ENCODE measurements around the gene NTMT2. TPM values are rescaled to one million over a fixed set of nuclear protein-coding genes. Genes with fewer than 3 reads are reported as not detected.
"Not testable (repeated sequence)": the region's sequence is repeated elsewhere in the genome, so short reads cannot be mapped to it uniquely, and the experiment has no call there.

NTMT2 gene
- total RNA-seq, 4 donors from 2014 or later, result not detected

- Histone ChIP-seq H3K4me1 (peaks cover 7 to 16% of the 10 kb centered on the region in 2 donors), H3K36me3 (no peaks in the 10 kb centered on the region), H3K4me3 (no peak overlapping the region), H3K9me3 (no peaks in the 10 kb centered on the region), H3K27me3 (no peaks in the 10 kb centered on the region), H3K27ac (no peak overlapping the region)
- no peak for TF ChIP-seq POLR2A (IDR thresholded peaks at IDR 0.05)
- no peak for TF ChIP-seq CTCF (IDR thresholded peaks at IDR 0.05 in 4 of 5, conservative IDR thresholded peaks at IDR 0.05 in 1 of 5)
- in situ Hi-C loops (cut with MboI; ENCODE audit: low sequenced_read_pairs in 4 of 4), result no loop called here
- no peak for DNase-seq
- intact Hi-C loops (cut with DNase I; ENCODE audit: low total_unique reads), result no loop called here
- no peak for ATAC-seq
Observed at GRCh38 chr1:170164103-170164763, 18.5 kb downstream of the NTMT2 start.

- no peak overlapping the region for H3K4me3 ChIP-seq
- ATAC-seq (no peak), DNase-seq (no peak)
- in situ Hi-C loops (cut with MboI; ENCODE audit: low sequenced_read_pairs in 4 of 4), result no loop called here
- intact Hi-C loops (cut with DNase I; ENCODE audit: low total_unique reads), result no loop called here
- H3K27ac ChIP-seq, result no peak overlapping the region
- no peaks in the 10 kb centered on the region for H3K27me3 ChIP-seq
- no peaks in the 10 kb centered on the region for H3K36me3 ChIP-seq
- H3K9me3 ChIP-seq, result no peaks in the 10 kb centered on the region
- H3K4me1 ChIP-seq, result peaks cover 7 to 16% of the 10 kb centered on the region in 2 donors
- no peak for TF ChIP-seq CTCF (IDR thresholded peaks at IDR 0.05 in 4 of 5, conservative IDR thresholded peaks at IDR 0.05 in 1 of 5)
- no peak for TF ChIP-seq POLR2A (IDR thresholded peaks at IDR 0.05)
Observed at GRCh38 chr1:170166518-170167180, 20.9 kb downstream of the NTMT2 start.

GRCh38 chr1:170168265-170168664 lies 22.5 kb downstream of the NTMT2 start:
- no peak for DNase-seq
- TF ChIP-seq POLR2A (IDR thresholded peaks at IDR 0.05) (no peak), CTCF (IDR thresholded peaks at IDR 0.05 in 4 of 5, conservative IDR thresholded peaks at IDR 0.05 in 1 of 5) (no peak)
- no peaks in the 10 kb centered on the region for H3K27me3 ChIP-seq
- H3K4me1 ChIP-seq, result peaks cover 5 to 7% of the 10 kb centered on the region in 2 donors
- intact Hi-C loops (cut with DNase I; ENCODE audit: low total_unique reads) (no loop called here), in situ Hi-C loops (cut with MboI; ENCODE audit: low sequenced_read_pairs in 4 of 4) (no loop called here)
- H3K4me3 ChIP-seq, result no peak overlapping the region
- ATAC-seq, result no peak
- H3K27ac ChIP-seq, result peak overlapping the region in 1 of 4 donors; percentile 42
- H3K36me3 ChIP-seq, result no peaks in the 10 kb centered on the region
- no peaks in the 10 kb centered on the region for H3K9me3 ChIP-seq

GRCh38 chr1:170170513-170170912 lies 24.8 kb downstream of the NTMT2 start:
- intact Hi-C loops (cut with DNase I; ENCODE audit: low total_unique reads); H3K27me3 ChIP-seq; H3K27ac ChIP-seq; in situ Hi-C loops (cut with MboI; ENCODE audit: low sequenced_read_pairs in 4 of 4); H3K9me3 ChIP-seq; ATAC-seq; H3K36me3 ChIP-seq; H3K4me3 ChIP-seq; H3K4me1 ChIP-seq; DNase-seq: not testable (repeated sequence)

DNA sequence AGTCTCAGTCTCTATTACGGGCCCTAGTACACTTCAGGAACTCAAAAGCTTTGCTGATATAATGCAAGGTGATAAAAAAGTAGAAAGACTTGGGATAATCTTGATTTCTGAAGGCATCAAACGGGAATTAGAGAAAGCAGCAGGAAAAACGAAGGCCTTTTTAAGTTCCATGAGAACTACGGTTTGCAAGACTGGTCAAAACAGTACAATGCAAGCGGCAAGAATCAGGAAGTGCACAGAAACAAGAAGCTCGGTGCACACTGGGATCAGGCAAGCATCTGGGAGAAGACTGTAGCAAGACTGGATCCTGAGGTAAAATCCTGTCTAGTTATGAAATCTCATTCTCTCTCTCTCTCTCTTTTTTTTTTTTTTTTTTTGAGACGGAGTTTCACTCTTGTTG lies 28.6 kb downstream of the NTMT2 start:
- ATAC-seq, result no peak
- Histone ChIP-seq H3K4me1 (no peaks in the 10 kb centered on the region), H3K36me3 (no peaks in the 10 kb centered on the region), H3K4me3 (no peak overlapping the region), H3K9me3 (no peaks in the 10 kb centered on the region), H3K27me3 (no peaks in the 10 kb centered on the region), H3K27ac (no peak overlapping the region)
- TF ChIP-seq CTCF (IDR thresholded peaks at IDR 0.05 in 4 of 5, conservative IDR thresholded peaks at IDR 0.05 in 1 of 5), result no peak
- no peak for TF ChIP-seq POLR2A (IDR thresholded peaks at IDR 0.05)
- in situ Hi-C loops (cut with MboI; ENCODE audit: low sequenced_read_pairs in 4 of 4), result no loop called here
- intact Hi-C loops (cut with DNase I; ENCODE audit: low total_unique reads), result no loop called here
- no peak for DNase-seq
